NCI-H460 (cell line): Measurements from ENCODE around the gene DEDD2. TPM values are rescaled to one million over a fixed set of nuclear protein-coding genes. Genes with fewer than 3 reads are reported as not detected.

Experiments used
- DNase-seq: peaks from one replicate; pipeline ENCODE4 v3.0.0-alpha.2; 2016; ENCODE audit warnings: low read depth; ENCODE audit errors: extremely low read depth
- total RNA-seq: library from RNA; depleted of rRNA; stranded (reverse); fragments of >200 nt; shearing (Covaris generic); gene quantifications from 2 replicates; pipeline ENCODE4 v1.2.3, GENCODE V29; 2014

DEDD2 gene
- total RNA-seq, 1 experiment from 2014 or later: 12.9 TPM

DNA sequence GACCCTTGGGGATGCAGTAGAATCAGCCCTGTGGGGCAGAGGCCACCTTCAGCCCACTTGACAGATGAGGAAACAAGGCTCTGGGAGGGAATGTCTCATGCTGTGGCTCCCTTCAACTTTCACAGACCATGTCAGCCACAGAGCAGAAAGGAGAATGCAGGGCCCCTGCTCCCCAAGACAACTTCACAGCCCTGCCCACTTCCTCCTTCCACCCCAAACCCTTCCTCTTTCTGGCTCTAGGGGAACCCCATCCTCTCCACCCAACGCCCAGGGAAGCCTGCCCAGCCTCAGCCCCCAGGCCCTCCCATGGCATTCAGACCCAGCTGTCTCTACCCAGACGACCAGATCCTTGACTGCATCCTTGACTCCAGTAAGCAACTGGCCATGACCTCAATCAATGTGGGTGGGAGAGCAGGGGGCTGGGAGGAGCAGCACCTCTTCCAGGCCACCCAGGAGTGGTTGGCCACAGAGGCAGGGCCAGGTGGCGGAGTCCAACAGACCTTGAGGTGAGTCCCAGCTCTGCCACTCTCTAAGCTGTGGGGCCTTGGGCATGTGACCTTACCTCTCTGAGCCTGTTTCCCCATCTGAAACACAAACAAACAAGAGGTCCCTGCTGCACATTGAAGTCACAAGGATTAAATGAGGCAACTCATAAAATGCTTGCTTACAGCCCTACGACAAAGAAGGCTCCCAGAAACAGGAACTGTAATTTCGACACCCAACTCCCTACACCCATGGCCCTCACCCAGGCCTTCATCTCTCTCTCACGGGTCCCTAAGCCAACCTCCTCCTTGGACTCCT, 15.8 kb downstream of the DEDD2 start:
- no peak for DNase-seq

DNA sequence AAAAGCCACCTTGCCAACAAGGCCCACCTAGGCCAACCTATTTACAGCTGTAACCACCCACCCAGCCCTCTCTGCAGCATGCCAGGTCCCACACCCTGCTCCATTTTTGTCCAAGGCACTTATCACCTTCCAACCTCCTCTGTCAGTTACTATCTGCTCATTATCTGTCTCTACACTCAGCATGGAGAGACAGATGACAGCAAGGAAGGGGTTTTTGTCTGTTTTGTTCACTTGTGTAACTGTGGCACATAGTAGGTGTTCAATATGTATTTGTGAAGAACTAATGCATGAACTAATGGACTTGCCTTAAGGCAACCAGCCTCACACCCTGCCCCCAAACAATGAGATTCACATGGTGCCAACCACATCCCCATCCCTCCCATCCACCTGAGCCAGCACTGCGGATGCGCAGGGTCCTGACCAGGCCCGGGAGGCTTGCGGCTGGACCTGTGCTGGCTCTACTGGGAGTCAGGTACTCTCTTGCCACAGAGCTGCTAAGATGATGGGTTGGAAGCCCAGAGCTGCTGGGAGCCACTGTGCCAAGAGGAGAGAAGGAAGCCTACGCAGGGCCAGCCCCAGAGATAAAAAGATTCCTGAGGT, 17.3 kb downstream of the DEDD2 start:
- no peak for DNase-seq

DNA sequence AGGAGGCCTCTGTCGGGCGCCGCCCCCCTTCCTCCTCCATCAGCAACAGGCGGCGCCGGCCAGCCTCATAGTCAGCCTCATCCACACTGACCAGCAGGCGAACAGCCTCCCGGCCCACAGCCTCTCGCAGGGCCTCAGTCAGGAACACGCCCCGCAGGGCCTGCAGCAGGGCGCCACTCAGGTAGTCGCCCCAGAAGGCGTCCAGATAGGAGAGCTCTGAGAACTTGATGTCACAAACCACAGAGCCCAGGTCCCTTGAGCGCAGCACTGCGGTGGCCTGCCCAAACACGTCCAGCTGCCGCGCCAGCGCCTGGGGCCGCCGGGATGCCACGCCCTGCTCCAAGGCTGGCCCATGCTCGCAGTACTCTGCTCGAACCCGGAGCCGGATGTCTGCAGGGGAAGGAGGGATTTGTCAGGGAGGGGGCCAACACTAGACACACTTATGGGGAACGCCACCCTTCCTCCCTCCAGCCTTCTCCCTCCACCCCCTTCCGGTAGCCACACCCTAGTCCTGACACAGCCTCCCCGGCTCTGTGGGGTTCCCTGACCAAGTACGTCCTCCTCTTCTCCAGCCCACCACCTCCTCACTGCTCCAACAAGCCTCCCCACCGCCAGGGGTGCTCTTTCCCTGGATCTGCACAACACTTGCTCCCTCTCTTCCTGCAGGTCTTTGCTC, 17.9 kb downstream of the DEDD2 start:
- DNase-seq: no peak

DNA sequence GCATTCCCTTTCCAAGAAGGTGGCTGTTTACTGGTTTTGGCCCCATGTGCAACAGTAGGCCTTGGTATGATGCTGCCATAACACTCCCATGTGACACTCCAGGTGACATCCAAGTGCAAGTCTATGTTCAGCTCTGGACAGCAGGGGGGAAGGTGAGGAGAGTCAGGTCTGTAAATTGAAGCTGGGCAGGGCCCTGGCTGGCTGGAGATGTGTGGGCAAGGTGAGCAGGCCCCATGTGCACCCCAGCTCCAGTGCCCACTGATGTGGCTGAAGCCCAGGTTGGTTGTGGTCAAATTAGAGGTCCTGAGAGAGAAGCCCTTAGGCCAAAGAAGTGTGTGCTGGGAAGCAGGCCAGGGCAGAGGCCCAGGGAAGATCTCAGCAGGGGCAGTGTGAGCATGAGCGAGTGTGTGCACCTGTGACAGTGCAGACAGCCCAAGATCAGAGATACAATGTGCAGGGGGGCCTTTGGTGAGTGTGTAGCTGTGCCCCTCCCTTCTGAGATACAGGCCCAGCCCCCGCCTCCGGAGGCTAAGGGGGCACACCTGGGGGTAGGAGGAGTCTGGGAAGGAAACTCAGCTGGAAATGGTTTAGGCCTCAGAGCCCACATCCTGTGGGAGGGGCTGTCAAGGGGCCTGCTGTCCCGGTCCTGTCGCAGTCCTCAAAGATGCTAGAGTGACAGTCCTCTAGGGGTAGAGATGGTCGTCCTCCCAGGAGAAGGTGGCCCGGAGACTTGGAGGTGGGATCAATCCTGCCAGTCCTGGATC, 18.6 kb downstream of the DEDD2 start:
- DNase-seq: no peak

DNA sequence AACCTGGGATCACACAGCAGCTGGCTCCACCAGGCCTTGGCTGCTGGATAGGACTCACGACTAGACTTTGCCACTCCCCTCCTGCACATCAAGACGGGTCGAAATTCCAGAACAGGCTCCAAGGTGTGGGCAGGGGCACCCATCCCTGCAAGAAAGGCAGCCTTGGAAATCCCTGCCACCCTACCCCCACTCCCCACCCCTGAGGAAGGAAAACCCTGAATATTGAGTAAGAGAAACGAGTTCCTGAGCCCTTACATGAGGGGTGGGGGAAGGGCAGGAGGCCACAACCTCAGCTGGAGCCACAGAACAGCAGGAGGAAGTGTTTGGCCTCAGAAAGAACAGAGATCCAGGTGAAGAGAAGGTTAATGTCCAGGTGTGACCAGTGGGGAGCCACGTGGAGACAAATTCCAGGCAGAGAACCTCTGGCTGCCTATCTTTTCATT, 20.1 kb downstream of the DEDD2 start:
- DNase-seq: no peak

DNA sequence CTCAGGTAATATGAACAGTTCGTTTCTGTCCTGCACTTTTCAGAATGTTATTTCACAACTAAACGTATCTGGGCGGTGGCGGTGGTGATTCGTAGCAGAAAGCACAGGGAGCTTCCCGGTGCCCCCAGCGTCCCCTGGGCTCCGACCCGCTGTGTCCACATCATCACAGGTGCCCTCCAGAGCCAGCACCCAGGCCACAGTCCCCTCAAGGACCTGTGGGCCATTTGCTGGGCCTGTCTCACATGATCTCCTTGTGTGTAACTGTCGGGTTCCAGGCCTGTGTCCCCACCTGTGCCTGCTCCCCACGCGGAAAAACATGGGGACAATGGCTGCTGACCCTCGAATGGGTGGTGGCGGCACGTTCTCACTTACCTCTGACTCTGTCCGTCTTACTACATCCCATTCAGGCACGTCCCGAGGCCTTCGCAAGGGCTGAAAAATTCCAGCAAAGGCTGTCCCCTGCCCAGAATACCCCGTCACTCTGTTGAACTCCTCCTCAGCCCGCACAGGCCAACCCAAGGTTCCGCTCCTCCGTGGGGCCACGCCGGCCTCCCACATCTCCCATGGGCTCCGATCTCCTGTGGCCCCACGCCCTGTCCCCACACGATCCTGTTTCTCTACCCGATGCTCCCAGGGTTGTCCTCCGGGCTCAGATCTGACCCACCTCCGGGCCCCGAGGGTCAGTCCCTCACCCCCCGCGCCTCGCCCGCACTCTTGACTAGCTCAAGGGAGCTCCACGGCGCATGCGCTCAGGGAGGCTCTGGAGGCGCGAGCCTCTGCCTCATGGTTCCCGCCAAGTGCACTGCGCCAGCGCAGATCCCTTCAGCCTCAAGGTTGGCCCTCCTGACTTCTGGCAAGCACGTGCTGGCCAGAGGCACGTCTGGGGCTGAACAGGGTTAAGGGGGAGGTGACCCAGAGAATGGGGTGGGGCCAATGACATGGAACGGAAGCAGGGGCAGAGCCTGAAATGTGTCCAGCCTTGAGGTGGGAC, 21.2 kb downstream of the DEDD2 start:
- DNase-seq: no peak

DNA sequence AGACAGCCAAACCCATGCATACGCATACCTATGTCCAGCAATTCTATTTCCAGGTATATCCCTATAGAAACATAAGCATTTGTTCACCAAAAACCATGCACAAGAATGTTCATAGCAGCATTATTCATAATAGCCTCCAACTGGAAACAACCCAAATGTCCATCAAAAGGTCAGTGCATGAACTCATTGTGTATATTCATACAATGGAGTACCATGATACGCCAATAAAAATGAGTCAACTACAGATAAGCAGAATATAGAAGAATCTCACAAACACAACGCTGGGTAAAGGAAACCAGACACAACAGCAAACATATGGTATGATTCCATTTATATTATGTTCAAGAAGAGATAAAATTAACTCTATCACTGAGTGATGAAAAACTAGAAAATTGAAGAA, 23.8 kb downstream of the DEDD2 start:
- DNase-seq: no peak

DNA sequence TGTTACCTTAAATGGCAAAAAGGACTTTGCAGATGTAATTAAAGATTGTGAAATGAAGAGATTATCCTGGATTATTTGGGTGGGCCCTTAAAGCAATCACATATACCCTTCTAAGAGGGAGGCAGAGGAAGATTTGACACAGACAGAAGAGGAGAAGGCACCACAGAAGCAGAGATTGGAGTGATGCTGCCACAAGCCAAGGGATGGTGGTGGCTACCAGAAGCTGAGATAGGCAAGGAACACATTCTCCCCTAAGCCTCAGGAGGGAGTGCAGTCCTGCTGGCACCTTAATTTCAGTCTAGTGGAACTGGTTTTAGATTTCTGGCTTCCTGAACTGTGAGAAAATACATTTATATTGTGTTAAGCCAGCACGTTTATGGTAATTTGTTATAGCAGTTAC, 24.2 kb downstream of the DEDD2 start:
- no peak for DNase-seq

DNA sequence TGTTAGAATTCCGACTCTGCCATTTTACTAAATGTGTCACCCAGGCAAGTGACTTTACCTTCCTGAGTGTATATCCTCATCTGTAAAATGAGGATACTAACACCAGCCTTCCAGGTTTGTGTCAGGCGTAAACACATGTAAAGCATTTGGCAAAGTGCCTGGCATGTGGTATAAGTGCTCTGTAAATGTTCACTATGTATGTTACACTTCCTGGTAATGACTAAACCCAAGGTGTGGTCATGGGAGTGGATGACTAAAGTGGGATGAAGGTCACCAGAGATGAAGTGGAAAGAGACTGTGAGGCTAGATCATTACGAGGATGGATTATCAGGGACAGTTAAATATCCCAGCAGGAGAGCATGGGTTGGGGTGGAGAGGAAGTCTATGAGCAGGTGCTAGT, 25.6 kb downstream of the DEDD2 start:
- no peak for DNase-seq

DNA sequence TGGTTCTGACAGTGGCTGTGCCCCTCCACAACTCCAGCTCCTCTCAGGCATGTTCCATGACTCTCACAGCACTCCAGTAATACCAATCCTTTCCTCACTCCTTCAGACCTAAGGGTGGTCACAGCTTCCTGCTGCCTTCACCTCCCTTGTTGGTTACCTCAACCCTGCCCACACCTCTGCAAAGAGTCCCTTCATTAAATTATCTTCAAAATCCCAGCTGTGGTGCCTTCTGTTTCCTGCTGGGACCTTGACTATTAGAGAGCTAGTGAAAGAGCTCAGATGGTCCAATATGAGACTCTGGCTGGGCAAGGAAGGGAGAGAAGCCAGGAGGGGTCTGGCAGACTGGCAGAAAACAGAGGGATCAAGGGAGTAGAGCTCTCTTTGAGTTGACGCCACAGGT, 26.1 kb downstream of the DEDD2 start:
- DNase-seq: no peak

DNA sequence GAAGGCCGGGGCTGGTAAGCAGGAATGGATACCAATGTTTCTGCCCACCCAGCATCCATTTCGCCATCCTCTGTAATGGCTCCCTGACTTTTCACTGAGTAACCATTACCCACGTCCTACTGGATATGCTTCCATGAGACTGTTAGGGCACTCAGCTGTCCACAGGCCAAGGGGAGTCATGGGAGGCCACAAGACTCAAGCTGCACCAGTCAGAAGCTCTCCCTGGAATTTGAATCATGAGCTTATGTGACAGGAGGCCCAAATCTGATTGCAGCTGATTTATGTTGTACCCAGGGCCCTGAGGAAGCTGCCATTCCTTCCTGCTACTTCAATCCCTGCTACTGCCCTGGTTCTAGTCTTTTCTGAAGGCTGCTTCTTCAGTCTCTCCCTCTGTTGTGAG, 28.3 kb downstream of the DEDD2 start:
- no peak for DNase-seq

DNA sequence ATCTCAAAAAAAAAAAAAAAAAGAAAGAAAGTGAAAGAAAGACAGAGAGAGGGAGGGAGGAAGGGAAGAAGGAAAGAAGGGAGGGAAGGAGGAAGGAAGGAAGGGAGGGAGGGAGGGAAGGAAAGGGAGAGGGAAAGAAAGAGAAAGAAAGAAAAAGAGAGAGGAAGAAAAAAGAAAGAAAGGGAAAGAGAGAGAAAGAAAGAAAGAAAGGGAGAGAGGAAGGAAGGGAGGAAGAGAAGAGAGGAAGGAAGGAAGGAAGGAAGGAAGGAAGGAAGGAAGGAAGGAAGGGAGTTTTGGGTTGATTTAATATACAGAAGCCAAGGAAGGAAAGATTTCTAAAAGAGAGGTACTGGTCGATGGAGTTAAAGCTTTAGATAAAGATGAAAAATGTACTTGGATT, 28.8 kb downstream of the DEDD2 start:
- DNase-seq: no peak

DNA sequence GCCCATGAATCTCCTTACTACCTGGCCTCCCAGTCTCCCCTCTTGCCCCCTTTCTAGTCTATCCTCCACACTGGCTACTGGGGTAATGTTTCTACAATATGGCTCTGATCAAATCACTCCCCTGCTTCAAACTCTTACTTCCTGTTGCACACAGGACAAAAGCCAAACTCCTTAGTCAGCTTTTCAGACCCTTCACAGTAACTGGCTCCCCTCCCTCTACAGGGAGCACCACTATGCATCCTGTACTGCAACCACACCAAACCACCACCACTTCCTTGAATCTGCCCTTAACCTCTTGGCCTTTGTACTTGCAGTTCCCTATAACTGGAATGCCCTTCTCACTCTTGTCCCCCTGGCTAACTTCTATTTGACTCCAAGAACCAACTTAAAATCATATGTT, 32.2 kb downstream of the DEDD2 start:
- DNase-seq: no peak

DNA sequence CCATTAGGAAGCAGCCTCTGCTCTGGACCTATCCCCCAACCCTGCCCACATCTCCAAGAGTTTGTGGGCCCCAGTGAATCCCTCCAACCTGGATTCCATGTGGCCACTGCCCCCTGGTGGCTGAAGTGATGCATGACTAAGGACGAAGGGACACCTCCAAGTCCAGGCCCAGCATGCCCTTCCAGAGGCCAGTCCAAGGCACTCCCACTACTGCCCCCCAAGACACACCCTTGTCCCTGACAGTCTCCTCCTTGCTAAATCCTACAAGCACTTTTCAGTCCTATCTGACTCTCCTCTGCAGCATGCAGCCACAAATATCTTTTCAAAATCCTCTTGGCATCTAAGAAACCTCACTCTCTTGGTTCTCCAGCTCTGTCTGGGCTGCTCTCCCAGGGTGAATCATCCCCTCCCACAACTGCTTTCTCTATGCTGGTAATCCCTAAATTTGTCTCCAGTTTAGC, 33.0 kb downstream of the DEDD2 start:
- DNase-seq: peak; percentile 66

DNA sequence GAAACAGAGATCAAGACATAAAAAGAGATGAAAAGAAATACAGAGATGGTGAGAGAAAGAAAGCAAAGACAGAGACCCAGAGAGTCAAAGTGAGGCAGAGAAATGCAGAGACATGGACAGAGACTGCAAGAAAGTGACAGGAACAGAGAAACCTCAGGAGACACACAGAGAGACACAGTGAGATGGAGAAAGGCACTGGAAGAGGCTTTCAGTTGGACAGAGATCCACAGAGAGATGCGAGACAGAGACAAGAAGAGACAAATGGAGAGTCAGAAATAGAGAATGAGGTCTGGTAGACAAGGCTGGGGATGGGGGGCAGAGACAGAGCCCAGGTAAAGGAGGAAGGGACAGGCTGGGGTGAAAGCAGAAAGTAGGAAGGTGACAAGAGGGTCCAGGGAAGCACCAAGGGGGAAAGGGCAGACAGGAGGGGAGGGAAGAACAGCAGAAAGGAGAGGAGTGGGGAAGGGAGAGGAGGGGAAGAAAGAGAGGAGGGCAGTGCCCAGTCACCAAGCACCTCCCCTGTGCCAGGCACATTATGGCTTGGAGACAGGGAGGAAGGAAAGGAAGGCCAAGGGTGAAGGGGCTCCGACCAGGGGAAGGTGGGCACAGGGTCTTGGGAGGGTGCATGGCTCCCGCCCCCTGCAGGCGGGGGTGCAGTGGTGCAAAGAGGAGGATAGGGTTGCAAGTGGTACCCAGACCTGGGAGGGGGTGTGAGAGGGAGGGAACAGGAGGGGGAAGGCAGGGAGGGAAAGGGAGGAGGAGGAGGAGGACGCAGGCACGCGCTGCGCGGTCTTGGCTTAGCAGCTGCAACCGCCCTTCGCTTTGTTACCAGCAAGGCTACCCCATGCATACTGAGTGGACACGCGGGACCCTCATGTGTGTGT, 38.4 kb downstream of the DEDD2 start:
- no peak for DNase-seq

DNA sequence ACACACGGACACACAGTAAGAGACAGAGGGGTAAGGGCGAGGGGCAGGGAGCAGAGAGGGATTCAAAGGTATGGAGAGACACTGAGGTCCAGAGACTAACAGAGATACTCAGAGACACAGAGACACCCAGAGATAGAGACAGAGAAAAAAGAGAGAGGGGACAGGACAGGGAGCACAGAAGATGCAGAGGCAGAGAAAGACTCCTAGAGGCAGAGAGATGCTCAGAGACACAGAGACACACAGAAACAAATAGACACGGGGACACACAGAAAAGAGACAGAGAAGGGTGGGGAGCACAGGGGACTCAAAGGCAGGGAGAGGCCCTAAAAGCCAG, 39.8 kb downstream of the DEDD2 start:
- DNase-seq: no peak

DNA sequence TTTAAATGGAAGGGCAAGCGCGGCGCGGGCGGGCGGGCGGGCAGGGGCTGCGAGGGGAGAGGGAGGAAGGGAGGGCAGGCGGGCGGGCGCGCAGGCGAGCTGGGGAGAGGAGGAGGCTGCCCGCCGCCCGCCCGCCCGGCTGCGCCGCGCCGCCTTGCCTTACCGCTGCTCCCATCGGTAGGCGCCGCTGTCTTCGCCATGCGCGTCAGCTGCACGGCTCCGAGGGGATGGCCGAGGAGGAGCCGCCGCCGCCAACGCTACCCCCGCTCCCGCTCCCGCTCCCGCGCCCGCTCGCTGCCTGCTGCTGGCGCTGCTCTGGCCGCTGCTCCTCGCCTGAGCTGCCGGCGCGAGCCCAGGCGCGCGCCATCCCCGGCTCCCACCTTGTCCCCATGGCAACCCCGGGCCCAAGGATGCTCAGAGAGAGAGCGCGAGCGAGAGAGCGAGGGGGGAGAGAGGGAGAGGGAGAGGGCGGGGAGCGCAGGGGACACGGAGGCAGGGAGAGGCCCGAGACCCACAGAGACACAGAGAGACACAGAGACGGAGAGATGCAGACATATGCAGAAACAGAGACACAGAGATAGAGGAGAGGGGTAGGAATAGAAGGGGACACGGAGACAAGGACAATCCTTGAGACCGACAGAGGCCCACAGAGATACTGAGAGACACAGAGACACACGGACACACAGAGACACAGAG, 40.3 kb downstream of the DEDD2 start:
- DNase-seq: peak; percentile 45

DNA sequence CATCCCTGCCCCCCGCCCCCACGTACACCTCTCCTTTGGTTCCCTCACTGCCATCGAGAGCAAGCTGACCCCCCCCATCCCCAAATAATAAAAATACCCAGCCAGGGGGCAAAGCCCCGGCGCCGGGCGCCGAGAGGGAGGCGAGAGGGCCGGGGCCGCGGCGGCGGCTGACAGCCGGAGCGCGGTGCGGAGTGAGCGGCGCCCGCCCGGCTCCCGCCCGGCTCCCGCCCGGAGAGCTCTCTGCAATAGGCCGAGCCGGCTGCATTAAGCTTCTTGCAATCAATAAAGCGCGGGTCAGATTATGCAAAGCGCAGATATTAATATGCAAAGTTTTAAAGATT, 40.9 kb downstream of the DEDD2 start:
- DNase-seq: no peak
